ENCODE results near the gene ODAD3.

Gene ODAD3

GRCh38 chr19:11453468-11454341 lies 18.8 kb upstream of the ODAD3 start:
- Histone ChIP-seq H3K9ac (ENCODE audit: insufficient read length) (no peak overlapping the region), H3K9me3 (ENCODE audit: low read depth, low read length) (no peaks in the 10 kb centered on the region), H3K36me3 (ENCODE audit: insufficient read depth, low read length) (peaks cover 12% of the 10 kb centered on the region; the same call in 1 of the 2 replicates), H3K27ac (no peak overlapping the region), H3K4me3 (no peak overlapping the region)
- DNase-seq (ENCODE audit: low read depth, low spot score): no peak
- TF ChIP-seq EZH2 (IDR thresholded peaks at IDR 0.05) (no peak), POLR2AphosphoS5 (IDR thresholded peaks at IDR 0.05; ENCODE audit: borderline replicate concordance, low read depth, low read length) (no peak), FOXP2 (optimal IDR thresholded peaks at IDR 0.05; ENCODE audit: control extremely low read depth, extremely low read length, insufficient read depth) (no peak)

GRCh38 chr19:11452620-11453310 lies 17.8 kb upstream of the ODAD3 start:
- no peak for DNase-seq (ENCODE audit: low read depth, low spot score)

GRCh38 chr19:11451871-11452619 lies 17.1 kb upstream of the ODAD3 start:
- TF ChIP-seq POLR2AphosphoS5 (IDR thresholded peaks at IDR 0.05; ENCODE audit: borderline replicate concordance, low read depth, low read length) (no peak), FOXP2 (optimal IDR thresholded peaks at IDR 0.05; ENCODE audit: control extremely low read depth, extremely low read length, insufficient read depth) (no peak), EZH2 (IDR thresholded peaks at IDR 0.05) (no peak)
- Histone ChIP-seq H3K27ac (peak overlapping the region; percentile 80), H3K4me3 (no peak overlapping the region), H3K9ac (ENCODE audit: insufficient read length) (peak overlapping the region; percentile 43), H3K36me3 (ENCODE audit: insufficient read depth, low read length) (peaks cover 25% of the 10 kb centered on the region; the same call in 1 of the 2 replicates), H3K9me3 (ENCODE audit: low read depth, low read length) (no peaks in the 10 kb centered on the region)
- DNase-seq (ENCODE audit: low read depth, low spot score): no peak

More at GRCh38 chr19:11452620-11453310, 17.8 kb upstream of the ODAD3 start:
- no peak overlapping the region for H3K4me3 ChIP-seq
- TF ChIP-seq POLR2AphosphoS5 (IDR thresholded peaks at IDR 0.05; ENCODE audit: borderline replicate concordance, low read depth, low read length): no peak
- no peak for TF ChIP-seq FOXP2 (optimal IDR thresholded peaks at IDR 0.05; ENCODE audit: control extremely low read depth, extremely low read length, insufficient read depth)
- TF ChIP-seq EZH2 (IDR thresholded peaks at IDR 0.05): no peak
- H3K9ac ChIP-seq (ENCODE audit: insufficient read length): peak overlapping the region; percentile 43
- peaks cover 20% of the 10 kb centered on the region; the same call in 1 of the 2 replicates for H3K36me3 ChIP-seq (ENCODE audit: insufficient read depth, low read length)
- H3K9me3 ChIP-seq (ENCODE audit: low read depth, low read length): no peaks in the 10 kb centered on the region
- peak overlapping the region; percentile 80 for H3K27ac ChIP-seq

DNA sequence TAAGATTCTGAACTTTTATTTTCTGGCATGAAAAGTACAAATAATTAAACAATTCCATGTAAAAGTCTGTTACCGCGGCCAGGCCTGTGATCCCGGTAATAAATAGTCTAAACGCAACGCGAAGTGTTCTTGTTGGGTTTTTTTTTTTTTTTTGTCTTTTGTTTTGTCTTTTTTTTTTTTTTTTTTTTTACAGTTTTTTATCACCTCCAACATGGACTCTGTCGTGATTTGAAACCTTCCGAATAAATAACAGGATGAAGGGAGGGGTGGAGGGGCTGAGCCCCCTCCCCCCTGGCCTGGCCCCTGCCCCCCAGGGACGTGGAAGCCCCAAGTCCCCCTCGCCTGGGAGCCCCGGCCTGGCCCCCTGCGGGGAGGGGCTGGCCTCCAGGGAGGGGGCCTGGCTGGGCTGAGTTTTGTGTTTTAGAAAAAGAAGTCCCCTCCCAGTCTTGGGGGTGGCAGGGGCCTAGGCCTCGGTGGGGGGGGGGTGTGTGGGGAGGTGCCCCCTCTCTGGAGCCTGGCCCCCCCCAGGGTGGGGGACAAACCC lies 16.5 kb upstream of the ODAD3 start:
- Histone ChIP-seq H3K36me3 (ENCODE audit: insufficient read depth, low read length) (peaks cover 30% of the 10 kb centered on the region; the same call in 1 of the 2 replicates), H3K27ac (peak overlapping the region; percentile 80), H3K9ac (ENCODE audit: insufficient read length) (no peak overlapping the region), H3K4me3 (no peak overlapping the region), H3K9me3 (ENCODE audit: low read depth, low read length) (no peaks in the 10 kb centered on the region)
- DNase-seq (ENCODE audit: low read depth, low spot score): no peak
- TF ChIP-seq POLR2AphosphoS5 (IDR thresholded peaks at IDR 0.05; ENCODE audit: borderline replicate concordance, low read depth, low read length): no peak
- no peak for TF ChIP-seq FOXP2 (optimal IDR thresholded peaks at IDR 0.05; ENCODE audit: control extremely low read depth, extremely low read length, insufficient read depth)
- TF ChIP-seq EZH2 (IDR thresholded peaks at IDR 0.05): no peak

DNA sequence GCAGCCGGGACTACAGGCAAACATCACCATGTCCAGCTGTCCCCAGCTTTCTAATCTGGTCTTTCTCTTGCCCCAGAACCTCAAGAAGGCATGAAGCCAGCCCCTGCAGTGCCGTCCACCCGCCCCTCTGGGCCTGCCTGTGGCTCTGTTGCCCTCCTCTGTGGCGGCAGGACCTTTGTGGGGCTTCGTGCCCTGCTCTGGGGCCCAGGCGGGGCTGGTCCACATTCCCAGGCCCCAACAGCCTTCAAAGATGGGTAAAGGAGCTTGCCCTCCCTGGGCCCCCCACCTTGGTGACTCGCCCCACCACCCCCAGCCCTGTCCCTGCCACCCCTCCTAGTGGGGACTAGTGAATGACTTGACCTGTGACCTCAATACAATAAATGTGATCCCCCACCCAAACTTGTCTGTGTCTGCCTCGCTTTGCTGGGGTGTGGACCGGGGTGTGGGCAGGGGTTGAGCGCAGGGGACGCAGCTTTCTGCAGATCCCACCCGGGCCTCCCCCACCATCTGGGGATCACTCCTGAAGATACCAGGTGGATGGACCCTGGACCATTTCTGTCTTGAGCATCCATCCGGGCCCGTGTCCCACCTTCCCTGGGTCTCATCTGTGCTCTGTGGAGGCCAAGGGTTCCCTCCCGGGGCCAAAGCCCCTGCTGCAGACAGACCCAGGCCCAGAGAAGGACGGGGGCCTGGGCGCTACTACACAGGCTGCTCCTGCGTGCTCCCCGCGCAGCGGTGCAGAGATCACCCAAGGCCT lies 15.8 kb upstream of the ODAD3 start:
- no peaks in the 10 kb centered on the region for H3K9me3 ChIP-seq (ENCODE audit: low read depth, low read length)
- DNase-seq (ENCODE audit: low read depth, low spot score): no peak
- H3K27ac ChIP-seq: peak overlapping the region; percentile 80; the same call in 1 of the 2 replicates
- no peak overlapping the region for H3K9ac ChIP-seq (ENCODE audit: insufficient read length)
- no peak overlapping the region for H3K4me3 ChIP-seq
- peaks cover 30% of the 10 kb centered on the region; the same call in 1 of the 2 replicates for H3K36me3 ChIP-seq (ENCODE audit: insufficient read depth, low read length)
- TF ChIP-seq POLR2AphosphoS5 (IDR thresholded peaks at IDR 0.05; ENCODE audit: borderline replicate concordance, low read depth, low read length): 0 out of 2 replicates have a peak, but pooled peaks have one; percentile 6
- no peak for TF ChIP-seq EZH2 (IDR thresholded peaks at IDR 0.05)

DNA sequence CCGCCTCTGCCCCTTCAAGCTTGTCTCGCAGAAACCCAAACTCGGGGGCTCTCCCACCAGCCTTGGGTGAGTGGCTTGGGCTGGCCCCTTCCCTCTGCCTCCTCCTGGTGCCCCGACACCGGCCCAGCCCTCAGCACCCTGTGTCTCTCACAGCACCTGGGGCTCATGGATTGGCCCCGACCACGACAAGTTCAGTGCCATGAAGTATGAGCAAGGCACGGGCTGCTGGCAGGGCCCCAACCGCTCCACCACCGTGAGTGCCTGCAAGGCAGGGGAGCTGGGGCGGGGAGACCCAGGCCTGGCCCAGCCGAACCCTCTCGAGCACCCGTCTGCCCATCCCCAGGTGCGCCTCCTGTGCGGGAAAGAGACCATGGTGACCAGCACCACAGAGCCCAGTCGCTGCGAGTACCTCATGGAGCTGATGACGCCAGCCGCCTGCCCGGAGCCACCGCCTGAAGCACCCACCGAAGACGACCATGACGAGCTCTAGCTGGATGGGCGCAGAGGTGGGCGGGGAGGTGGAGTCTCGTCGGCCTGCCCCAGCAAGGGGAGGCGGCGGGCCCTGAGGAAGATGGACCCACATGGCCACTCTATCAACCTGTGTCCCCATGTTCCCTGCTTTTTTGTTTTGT lies 14.1 kb upstream of the ODAD3 start:
- TF ChIP-seq EZH2 (IDR thresholded peaks at IDR 0.05) (no peak), FOXP2 (optimal IDR thresholded peaks at IDR 0.05; ENCODE audit: control extremely low read depth, extremely low read length, insufficient read depth) (no peak), POLR2AphosphoS5 (IDR thresholded peaks at IDR 0.05; ENCODE audit: borderline replicate concordance, low read depth, low read length) (no peak)
- H3K36me3 ChIP-seq (ENCODE audit: insufficient read depth, low read length): peaks cover 45% of the 10 kb centered on the region; the same call in 1 of the 2 replicates
- H3K9ac ChIP-seq (ENCODE audit: insufficient read length): no peak overlapping the region
- no peak overlapping the region for H3K27ac ChIP-seq
- no peak for DNase-seq (ENCODE audit: low read depth, low spot score)
- no peaks in the 10 kb centered on the region for H3K9me3 ChIP-seq (ENCODE audit: low read depth, low read length)
- H3K4me3 ChIP-seq: no peak overlapping the region

DNA sequence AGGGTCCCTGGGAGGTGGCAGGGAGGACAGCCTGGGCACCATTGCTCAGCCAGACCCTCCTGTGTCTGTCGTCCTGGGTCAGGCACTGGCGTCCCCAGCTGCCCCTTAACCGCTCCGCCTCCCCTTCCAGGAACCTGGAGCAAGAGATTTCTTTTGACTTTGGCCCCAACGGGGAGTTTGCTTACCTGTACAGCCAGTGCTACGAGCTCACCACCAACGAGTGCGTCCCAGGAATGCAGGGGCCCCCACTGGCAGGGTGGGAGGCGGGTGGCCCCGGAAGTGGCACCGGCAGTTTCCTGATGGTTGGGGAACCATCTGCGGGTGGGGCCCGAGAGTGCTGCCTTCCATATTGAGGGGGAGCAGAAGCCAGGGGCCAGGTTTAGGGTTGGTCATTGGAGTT lies 13.5 kb upstream of the ODAD3 start:
- H3K4me3 ChIP-seq: no peak overlapping the region
- no peaks in the 10 kb centered on the region for H3K9me3 ChIP-seq (ENCODE audit: low read depth, low read length)
- TF ChIP-seq EZH2 (IDR thresholded peaks at IDR 0.05) (no peak), POLR2AphosphoS5 (IDR thresholded peaks at IDR 0.05; ENCODE audit: borderline replicate concordance, low read depth, low read length) (no peak)
- DNase-seq (ENCODE audit: low read depth, low spot score): no peak
- no peak overlapping the region for H3K27ac ChIP-seq
- H3K36me3 ChIP-seq (ENCODE audit: insufficient read depth, low read length): peaks cover 49% of the 10 kb centered on the region; the same call in 1 of the 2 replicates
- no peak overlapping the region for H3K9ac ChIP-seq (ENCODE audit: insufficient read length)
